NOMO-1 treated with DMSO at 0.1 percent for 48 hours (cell line): ENCODE results near the gene TXNDC16.
"Not testable (repeated sequence)": the region's sequence is repeated elsewhere in the genome, so short reads cannot be mapped to it uniquely, and the experiment has no call there.

Source experiments
- DNase-seq: peaks from one replicate; lab custom pipeline; 2025; ENCODE audit not compliant: unreplicated experiment; lab: John Stamatoyannopoulos, UW

TXNDC16 gene

DNA sequence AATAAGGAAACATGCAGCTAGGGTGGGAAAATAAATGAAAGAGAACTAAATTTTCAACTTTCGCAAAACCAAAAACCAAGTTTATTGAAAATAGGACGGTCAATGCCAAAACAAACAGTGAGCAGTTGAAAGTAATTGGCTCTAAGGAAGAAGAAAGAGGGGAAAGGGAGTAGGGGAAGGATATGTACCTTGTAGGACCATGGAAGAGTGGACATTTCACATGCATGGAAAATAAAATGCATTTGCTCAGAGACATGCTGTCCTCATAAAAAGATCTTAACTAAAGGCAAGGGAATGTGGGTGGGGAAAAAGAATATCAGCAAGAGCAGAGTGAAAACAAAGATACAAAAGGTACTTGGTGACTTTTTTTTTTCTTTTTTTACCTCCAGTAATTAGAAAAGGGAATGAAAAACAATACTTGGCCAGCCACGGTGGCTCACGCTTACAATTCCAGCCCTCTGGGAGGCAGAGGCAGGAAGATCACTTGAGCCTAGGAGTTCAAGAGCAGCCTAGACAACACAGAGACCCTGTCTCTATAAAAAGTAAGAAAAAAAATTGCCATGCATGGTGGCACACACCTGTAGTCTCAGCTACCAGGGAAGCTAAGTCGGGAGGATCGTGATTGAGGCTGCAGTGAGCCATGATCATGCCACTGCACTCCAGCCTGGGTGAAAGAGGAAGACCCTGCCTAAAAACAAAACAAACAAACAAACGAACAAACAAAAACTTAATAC, 6.6 kb downstream of the TXNDC16 start:
- no peak for DNase-seq

DNA sequence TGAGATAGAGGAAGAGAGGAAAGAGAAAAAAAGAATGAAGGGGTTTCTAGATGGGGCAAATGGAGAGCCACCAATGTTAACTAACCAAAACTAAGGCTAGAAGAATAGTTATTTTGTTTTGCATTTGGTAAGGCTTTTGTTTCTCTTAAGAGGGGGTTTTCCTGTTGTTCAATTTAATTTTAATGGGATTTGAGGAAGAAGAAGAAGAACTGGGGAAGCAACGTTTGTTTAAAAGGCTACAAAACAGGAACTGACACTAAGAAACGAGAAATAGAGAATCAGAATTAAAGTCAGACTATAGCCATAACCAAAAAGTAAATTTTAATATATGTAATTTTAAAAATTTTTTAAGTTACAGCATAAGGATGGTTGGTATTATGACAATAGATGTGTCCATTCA, 13.7 kb downstream of the TXNDC16 start:
- peak; percentile 53 for DNase-seq

DNA sequence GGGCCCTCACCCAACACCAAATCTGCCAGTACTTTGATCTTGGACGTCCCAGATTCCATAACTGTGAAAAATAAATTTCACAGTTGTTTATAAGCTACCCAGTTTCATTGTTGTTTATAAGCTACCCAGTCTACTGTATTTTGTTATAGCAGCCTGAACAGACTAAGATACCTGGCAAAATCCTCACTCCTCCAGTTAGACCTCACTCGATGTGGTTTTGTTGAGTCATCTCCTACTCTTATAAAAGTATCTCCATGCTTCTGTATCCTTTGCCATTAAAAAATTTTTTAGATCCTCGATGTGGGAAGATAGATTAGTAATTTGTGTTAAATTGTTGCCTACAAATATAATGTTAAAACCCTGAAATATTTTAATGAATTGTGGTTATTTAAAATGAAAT, 16.0 kb downstream of the TXNDC16 start:
- no peak for DNase-seq

GRCh38 chr14:52531481-52531880, 20.8 kb downstream of the TXNDC16 start:
- no peak for DNase-seq

GRCh38 chr14:52527052-52527451, 25.3 kb downstream of the TXNDC16 start:
- no peak for DNase-seq

GRCh38 chr14:52522581-52523345, 29.5 kb downstream of the TXNDC16 start:
- DNase-seq, result no peak

DNA sequence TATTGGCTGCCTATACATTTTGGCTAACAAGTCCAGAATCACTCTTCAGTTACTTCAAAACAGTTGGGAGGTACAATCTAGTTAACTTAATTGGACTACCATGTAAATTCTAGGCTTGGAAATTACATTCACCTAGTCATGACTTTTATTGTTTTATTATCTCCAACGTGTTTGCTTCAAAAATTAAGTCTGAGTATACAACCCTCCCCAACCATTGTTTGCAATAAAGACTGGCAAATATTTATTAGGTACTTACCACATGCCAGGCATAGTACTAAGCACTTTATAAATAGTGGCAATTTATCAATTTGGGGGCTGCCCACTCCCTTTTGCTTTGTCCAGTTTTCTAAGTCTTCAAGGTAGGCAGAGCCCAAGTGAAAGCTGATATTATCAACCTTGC, 30.3 kb downstream of the TXNDC16 start:
- DNase-seq, result no peak

- DNase-seq, result no peak
Measured at GRCh38 chr14:52514046-52514811, 38.1 kb downstream of the TXNDC16 start.

- no peak for DNase-seq
Measured at GRCh38 chr14:52513249-52513648, 39.1 kb downstream of the TXNDC16 start.

DNA sequence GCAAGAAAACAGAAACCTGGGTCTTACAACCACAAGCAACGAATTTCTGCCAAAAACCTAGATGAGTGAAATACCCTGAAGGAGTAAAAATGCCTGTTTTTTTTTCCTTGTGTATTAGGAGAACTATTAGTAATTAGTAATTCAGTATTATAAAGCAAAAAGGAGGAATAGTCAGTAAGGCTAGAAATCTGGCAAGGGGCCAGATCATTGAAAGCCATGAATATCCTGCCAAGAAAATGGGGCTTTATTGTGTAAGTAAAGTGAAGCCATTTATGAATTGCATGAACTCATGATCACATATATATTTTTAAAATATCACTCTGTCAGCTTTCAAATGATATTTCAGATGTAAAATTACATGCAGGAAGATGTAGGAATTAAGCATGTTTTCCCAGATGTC, 57.9 kb downstream of the TXNDC16 start:
- DNase-seq, result no peak

DNA sequence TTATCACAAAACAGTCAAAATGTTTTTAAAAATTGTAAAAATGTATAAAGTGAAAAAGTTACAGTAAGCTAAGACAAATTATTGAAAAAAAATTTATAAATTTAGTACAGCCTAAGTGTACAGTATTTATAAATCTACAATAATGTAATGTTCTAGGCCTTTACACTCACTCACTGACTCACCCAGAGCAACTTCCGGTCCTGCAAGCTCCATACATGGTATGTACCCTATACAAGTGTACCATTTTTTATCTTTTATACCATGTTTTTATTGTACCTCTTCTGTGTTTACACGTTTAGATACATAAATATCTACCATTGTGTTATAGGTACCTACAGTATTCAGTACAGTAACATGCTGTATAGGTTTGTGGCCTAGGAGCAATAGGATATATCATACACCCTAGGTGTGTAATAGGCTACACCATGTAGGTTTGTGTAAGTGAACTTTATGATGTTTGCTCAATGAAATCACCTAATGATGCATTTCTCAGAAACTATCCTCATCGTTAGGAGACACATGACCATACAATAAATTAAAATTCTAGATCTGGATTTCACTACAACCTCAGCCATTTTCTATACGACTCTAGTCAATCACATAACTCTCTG, 66.8 kb downstream of the TXNDC16 start:
- DNase-seq, result no peak

- no peak for DNase-seq
Measured at GRCh38 chr14:52481864-52482263, 70.4 kb downstream of the TXNDC16 start.

DNA sequence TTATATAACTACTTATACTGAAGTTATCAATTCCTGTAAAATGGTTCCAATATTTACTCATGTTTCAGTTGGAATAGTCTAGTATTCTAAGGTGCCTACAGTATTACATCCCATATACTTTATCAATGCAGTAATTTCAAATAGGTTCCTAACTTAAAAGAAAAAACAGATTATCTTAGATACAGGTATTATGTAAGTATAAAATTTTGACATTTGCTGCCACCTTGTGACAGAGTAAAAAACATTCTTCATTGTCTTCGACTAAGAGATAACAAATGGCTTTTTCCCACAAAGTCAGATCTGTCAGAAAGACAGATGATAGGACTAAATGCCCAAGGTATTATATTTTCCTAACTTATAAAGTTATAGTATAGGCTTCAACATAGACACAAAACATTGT, 78.7 kb downstream of the TXNDC16 start:
- peak; percentile 46 for DNase-seq

DNA sequence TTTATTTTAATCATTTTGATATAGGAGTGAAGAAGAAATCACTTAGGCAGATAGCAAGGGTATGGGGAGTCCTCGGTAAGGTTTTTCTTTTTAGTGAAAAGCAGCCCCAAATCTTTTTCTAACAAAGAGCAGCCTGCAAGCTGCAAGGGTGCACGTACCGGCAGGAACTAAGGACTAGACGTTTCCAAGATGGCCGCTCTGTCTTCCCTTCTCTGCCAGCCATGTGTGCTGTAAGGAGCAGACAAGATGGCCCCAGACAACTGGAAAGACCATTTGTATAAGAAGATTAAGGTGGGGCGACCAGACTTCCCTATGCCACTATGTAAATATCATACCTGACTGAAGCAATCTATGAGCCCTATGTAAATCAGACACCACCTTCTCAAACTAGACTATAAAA, 79.6 kb downstream of the TXNDC16 start:
- no peak for DNase-seq

DNA sequence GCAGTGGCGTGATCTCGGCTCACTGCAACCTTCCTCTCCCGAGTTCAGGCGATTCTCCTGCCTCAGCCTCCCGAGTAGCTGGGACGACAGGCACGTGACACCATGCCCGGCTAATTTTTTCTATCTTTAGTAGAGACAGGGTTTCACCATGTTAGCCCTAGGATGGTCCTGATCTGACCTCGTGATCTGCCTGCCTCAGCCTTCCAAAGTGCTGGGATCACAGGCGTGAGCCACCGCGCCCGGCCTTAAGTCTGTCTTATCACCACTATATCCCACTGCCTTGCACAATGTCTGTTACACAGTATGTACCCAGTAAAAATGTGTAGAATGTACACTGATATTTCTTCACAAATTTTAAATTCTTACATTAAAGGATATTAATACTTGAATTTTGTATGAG, 80.1 kb downstream of the TXNDC16 start:
- DNase-seq, result not testable (repeated sequence)

DNA sequence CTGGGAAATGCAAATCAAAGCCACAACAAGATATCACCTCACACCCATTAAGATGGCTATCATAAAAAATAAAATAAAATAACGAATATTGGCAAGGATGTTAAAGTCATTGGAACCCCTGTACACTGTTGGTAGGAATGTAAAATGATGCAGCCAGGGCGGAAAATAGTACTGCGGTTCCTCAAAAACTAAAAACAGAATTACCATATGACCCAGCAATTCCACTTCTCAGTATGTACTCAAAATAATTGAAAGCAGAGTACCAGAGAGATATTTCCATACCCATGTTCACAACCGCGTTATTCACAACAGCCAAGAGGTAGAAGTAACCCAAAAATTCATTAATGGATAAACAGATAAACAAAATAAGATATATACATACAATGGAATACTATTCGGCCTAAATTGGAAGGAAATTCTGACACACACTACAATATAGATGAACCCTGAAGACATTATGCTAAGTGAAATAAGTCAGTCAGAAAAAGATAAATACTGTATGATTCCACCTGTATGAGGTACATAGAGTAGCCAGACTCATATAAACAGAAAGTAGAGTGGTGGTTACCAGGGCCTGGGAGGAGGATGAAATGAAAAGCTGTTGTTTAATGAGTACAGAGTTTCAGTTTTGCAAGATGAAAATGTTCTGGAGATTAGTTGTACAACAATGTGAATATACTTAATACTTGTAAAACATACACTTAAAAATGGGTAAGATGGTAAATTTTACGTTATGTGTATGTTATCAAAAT, 84.6 kb downstream of the TXNDC16 start:
- DNase-seq, result no peak

DNA sequence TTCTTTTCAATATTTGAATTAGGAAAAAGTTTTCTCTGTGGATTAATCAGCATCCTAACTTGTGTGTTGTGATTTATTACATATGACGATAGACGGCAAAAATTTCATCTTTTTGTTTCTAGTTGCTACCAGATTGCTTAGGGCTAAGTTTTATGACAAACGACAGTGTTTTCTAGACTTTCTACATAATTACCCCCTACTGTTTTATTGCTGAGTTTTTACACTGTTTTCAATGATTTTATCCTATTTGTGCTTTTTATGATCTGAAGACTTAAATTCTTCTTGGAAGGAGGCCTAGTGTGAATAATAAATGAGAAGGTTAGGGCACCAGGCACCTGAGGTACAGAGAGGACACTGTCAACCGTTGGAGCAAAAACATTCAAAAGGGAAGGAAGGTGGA, 88.1 kb downstream of the TXNDC16 start:
- no peak for DNase-seq

GRCh38 chr14:52463375-52463774, 88.9 kb downstream of the TXNDC16 start:
- peak; percentile 0 for DNase-seq

DNA sequence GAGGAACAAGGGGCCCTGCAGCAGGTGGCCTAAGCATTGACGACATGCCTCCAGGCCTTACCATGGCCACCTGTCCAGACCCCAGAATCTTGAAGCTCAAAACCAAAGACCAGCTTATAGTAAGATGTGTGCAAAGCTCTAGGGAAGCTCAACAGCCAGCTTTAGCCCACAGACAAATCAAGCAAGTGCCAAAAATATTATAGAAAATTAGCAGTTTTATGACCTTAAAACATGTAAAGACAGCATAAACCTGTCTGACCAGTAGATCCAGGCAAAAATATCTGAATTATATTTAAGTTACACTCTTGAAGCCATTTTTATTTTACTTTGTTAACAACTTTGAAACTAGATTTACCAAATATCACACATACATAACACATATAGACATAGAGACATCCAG, 90.6 kb downstream of the TXNDC16 start:
- DNase-seq, result no peak

DNA sequence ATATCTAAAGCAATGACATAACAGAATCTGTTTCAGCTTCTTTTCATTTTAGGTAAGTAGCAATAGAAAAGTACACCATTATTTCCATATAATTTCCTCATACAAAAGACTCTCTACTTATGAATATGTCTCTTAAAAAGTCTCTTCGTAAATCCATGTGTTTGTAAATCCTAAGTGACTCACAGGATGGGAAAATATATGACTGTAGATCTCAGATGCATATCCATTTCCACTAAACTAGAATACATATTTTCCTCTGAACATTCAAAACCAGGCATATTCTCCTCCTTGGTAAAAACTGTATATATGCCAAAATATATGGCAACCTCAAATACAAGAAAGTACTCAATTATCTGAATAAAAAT, 93.6 kb downstream of the TXNDC16 start:
- no peak for DNase-seq

DNA sequence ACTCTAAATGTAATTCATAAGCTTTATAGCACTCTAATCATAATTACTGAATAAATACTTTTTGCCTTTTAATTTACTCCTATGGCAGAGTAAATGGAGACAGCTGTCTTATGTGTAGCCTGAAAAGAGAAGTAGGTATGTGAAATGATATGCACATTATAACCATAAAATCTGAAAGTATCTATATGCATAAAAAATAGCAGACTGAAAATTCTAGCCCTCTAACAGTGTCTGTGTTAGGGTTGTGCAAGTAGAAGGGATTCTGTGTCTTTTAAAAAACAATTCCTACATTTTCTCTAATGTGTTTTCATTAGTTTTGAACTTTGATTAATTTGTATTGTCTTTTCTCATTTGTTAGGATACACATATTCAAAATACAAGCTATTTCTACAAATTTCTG, 94.9 kb downstream of the TXNDC16 start:
- no peak for DNase-seq
